ENCODE measurements around the gene ABTB1.
"Not testable (repeated sequence)": the region's sequence is repeated elsewhere in the genome, so short reads cannot be mapped to it uniquely, and the experiment has no call there.

Gene ABTB1

DNA sequence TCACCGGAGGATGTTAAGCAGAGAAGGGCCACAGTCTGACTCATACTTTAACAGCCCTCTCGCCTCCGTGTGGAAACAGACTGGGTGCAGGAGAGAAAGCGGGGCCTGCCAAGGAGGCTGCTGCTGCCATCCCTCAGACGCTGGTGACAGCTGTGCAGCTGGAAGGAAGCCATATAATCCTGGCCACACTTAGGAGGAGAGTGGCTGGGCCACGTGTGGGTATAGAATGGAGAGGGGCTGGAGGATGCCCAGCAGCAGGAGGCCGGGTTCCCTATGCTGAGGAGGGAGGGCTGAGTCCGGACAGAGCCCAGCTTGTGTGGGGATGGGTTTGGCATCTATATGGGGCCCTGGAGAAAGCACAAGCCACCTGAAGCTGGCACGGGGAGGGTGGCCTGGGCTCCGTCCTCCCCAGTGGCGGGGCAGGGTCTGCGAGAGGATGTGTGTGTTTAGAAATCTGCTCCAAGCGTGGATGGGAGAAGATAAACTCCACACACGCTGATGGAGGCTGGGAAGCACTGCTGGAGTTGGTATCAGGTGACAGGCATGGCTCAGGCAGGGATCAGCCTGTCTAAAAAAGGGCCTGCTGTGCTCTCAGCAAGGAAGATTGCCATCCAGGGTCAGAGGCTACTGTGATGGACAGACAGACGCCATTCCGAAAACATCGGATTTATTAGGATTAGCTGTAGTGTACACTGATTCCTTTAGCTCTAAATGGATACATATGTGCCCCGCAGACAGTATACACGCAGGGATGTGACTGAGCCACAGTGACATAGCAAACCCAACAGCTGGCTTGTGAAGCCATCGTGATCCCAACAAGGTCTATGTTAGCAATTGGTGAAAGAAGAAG, 15.9 kb downstream of the ABTB1 start:
- DNase-seq: no peak

DNA sequence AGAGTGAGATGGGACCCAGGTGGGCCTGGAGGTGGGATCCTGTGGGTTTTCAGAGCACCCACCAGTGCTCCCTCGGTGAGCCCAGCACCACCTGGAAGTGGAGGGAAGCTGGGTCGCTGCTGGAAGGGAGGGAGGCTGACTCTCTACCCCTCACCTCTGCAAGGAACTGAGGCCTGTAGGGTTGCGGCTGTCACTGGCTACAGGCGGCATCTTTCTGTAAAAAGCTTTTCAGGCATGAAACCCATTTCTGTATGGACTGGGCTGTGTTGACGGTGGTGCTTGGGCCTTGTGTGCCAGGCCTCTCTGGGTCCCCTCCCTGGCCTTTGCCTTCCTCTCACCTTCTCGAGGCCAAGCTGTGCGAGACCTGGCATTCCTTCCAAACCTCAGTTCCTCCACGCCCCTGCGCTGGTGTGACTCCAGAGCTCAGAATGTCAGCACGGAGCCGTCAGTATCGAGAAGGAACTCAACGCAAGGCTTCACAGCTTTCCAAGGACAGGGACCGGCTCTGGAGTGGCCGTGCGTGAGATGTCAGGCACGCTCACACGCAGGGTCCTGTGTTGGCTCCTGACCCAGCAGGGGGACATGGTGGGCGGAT, 16.6 kb downstream of the ABTB1 start:
- DNase-seq: no peak

DNA sequence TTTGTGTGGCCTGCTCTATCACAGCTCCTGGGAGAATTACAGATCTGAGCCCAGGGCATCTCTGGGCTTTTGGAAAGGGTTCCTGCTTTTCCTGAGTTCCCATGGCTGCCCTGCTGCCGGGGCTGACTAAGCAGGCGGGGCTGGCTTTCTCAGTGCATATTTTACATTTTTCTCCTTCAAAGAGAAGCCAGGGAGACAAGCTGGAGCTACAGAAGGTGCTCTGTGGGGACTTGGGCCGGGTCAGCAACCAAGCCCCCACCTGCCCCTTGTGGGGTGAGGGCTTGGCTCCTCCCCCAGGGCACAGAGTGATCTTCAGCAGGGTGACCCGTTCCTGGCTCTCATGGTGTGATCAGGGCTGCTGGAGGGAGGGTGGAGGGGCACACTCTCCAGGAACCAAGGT, 17.4 kb downstream of the ABTB1 start:
- no peak for DNase-seq

GRCh38 chr3:127690823-127691452, 18.2 kb downstream of the ABTB1 start:
- no peak for DNase-seq

- no peak for DNase-seq
These were observed 18.7 kb downstream of the ABTB1 start for GRCh38 chr3:127691489-127691888.

DNA sequence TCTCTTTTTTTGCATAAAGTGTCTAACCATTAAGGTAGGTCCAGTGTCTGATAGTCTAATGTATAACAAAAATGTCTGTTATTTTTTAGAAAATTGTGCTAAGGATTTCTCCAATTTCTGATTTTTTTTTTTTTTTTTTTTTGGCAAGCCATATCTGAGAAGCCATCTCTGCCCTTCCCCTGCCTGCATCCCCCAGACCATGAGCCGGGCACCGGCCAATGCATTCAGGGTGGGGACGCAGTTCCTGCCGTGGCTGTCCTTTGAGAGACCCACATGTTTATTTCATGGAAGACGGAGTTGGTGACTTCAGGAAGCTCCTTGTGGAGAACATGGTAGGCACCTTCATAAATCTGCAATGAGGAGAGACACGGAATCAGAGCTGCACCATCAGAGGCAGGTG, 19.2 kb downstream of the ABTB1 start:
- DNase-seq: no peak

DNA sequence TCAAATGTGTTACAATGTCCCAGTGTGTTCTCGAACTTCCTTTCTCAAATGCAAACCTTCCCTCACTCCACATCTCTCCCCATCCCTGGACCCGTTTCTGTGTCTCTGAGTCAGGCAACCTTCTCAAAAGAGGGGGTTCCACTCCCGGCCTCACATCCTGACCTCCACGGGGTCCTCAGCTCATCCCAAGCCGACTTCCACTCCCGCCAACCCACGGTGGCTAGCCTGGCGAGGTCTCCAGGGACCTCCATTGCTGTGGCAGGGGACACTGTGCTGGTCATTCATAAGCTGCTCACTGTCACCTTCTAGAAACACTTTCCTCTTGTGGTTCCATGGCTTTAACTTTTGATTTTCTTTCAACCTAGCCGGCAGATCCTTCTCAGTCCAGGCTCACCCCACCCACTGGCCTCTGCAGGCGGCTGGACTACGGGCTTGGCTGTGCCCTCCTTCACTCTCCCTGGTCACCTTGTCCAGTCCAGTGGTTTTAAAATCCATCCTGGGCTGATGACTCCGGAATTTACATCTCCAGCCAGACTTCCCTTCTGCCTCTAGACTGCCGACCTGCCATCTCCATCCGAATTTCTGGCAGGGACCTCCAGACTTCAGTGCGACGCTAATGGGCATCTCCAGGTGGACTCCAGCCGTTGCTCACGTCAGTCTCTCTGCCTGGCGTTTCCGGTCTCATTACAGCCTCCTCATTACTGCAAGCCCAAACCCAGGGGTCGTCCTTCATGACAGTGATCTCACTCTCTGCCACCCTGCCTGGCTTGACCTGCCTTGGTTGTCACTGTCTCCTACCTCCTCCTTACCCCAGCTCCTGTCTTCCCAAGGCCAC, 20.0 kb downstream of the ABTB1 start:
- no peak for DNase-seq

DNA sequence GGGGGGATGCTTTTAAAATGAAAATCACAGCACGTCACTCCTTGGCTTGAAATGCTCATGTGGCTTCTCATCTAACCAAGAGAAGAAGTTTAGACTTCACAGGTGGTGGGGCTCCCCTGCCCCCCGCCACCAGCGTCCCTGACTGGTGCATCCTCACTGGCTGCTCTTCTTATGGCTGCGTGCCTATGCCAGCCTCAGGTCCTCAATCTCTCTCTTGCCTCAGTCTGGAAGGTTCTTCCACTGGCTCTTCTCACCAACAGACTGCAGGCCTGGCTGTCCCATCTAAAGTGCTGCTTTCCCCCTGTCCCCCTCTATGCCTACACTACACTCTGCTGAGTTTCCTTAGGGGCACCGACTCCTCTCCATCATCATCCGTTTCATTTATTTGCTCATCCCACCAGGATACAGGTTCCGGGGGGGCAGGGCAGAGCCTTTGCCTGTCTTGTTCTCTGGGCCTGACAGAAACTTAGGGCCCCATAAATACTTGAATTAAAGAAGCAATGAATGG, 20.6 kb downstream of the ABTB1 start:
- DNase-seq: no peak

- peak; percentile 47 to 61 for DNase-seq
These were observed 21.9 kb downstream of the ABTB1 start for GRCh38 chr3:127694467-127695215.

GRCh38 chr3:127697551-127698240, 24.9 kb downstream of the ABTB1 start:
- peak; percentile 66 to 74 for DNase-seq

DNA sequence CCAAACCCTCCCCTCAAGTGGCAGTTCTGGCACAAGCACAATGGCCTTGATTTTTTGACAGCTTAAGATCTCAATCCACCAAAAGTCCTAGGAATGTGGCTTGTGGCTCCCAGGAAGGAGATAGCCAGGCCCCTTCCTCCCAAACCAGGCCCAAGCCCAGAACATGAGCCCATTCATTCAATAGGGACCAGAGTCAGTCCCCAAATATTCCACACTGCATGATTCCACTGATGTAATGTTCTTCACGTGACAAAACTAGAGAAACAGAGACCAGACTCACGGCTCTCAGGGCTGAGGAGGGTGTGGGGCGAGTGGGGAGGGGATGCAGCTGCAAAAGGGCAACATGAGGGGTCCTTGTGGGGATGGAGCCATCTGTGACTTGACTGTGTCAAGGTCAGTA, 25.5 kb downstream of the ABTB1 start:
- no peak for DNase-seq

DNA sequence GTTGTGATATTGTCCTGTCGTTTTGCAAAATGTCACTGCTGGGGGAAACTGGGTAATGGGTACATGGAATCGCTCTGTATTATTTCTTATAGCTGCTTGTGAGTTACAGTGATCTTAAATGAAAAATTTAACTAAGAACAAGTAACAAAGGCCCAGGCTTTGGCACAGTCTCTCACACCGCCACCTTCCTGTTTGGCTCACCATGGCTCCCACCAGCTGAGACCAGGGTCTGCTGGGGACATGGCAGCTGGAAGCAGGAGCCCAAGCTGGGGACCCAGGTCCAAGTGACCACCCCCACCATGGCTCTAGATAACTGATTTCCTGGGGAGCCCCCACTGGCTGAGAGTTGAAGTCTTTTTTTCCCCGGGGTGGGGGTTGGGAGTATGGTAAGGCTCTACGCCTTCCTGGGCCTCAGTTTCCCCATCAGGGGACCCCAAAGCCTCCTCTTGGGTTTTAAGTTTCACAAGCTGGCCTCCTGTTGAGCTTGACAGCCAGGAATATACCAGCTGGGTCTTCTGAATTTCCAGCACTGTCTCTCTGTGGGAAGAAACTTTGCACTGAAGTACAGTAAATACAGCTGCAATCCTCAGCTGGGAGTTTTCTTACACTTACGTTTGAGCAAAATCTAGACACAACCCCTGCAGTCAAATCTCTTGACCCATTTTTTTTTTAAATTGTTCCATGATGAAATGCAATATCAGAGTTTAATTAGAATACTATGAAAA, 26.1 kb downstream of the ABTB1 start:
- DNase-seq: no peak

- no peak for DNase-seq
These were observed 26.9 kb downstream of the ABTB1 start for GRCh38 chr3:127699416-127700300.

DNA sequence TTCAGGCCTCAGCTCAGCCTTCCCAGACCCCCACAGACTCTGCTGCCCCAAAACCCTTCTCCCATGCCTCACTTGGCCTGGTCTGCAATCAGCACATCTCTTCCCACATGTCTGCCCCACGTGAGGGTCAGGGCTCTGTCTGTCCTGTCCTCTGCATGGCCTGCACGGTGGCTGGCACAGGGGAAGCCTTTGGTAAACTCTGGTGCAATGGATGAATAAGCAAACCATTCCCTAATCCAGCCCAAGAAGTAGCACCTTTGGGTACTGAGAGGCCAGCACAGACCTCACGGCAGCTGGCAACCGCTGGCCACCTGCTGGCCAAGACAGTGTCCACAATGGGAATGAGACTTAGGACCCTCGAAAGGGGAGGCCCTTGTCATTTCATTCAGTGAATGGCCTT, 27.7 kb downstream of the ABTB1 start:
- DNase-seq: no peak

- no peak for DNase-seq
These were observed 28.6 kb downstream of the ABTB1 start for GRCh38 chr3:127701280-127701911.

- DNase-seq: no peak
These were observed 29.4 kb downstream of the ABTB1 start for GRCh38 chr3:127702151-127702578.

DNA sequence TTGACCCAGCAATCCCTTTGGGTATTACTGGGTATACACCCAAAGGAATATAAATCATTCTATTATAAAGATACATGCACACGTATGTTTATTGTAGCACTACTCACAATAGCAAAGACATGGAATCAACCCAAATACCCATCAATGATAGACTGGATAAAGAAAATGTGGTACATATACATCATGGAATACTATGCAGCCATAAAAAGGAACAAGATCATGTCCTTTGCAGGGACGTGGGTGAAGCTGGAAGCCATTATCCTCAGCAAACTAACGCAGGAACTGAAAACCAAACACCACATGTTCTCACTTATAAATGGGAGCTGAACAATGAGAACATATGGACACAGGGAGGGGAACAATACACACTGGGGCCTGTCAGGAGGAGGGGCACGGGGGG, 32.1 kb downstream of the ABTB1 start:
- DNase-seq: not testable (repeated sequence)

DNA sequence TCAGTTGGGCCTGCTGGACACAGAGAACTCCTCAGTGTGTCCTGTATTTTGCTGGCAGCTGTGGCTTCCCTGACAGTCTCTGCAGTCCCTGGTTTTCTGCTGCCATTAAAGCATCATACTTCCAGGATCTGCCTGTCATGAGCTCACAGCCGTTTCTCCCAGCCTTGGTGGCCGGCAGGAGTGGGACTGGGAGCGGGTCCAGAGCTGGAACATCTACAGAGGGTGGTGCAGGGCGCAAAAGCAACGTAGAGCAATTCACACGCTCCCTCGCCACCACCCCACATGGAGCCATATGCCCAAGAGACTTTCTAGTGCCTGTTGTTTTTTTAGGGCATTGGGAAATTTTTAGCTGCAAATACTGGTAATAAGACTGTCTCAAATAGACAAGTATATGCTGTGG, 33.6 kb downstream of the ABTB1 start:
- no peak for DNase-seq

DNA sequence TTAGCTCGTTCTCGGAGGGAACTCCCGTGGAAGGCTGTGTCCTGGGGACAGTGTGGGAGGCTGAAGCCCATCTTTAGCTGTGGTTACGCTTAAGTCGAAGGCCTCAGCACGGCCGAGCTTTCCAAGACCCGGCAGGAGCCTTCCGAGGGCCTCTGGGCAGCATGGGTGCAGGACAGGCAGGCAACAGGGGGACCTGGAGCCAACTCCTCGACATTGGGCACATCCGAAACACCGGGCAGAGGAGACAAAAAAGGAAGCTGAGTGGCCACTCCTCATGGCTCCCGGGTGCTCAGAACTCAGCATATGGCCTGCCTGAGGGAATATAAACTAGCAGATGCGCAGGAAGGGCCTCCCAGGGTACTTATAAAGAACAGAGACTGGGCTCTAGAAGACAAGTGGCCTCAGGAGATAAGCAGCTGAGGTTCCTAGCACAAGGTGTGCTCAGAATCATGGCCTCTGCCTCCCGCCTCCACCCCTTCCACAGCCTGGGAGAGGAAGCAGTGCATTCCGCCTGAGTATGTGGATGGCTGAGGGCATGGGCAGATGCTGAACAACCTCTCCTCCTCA, 34.1 kb downstream of the ABTB1 start:
- DNase-seq: no peak

Data from CD4-positive, alpha-beta T cell treated with Interferon alpha-2 for 1 hour (primary cell).